PC-3 (cell line): ENCODE data around the gene TMEM87B. TPM values are rescaled to one million over a fixed set of nuclear protein-coding genes. Genes with fewer than 3 reads are reported as not detected.

ENCODE experiments used
- ATAC-seq: fragments of 200-7000 bp; cut with Tn5 transposase; 2 replicates; pipeline ENCODE4 v1.9.1; 2020; ENCODE audit warnings: mild to moderate bottlenecking, moderate library complexity
- BruUV-seq: library from RNA; stranded (reverse); fragments of 400-500 nt; replicated peaks from 2 replicates; lab custom pipeline; 2021; lab: Mats Ljungman, UMichigan
- CTCF ChIA-PET: fragments of 300-600 bp; sonication (Branson Sonifier 250); formaldehyde crosslinking; loops from one replicate; lab custom pipeline; 2022; ENCODE audit warnings: antibody characterized with exemption; lab: Charles Lee
- POLR2A ChIA-PET: fragments of 300-600 bp; sonication (Branson Sonifier 250); formaldehyde crosslinking; loops from one replicate; lab custom pipeline; 2022; ENCODE audit warnings: antibody characterized with exemption; ENCODE audit not compliant: unreplicated experiment; lab: Charles Lee
- DNase-seq: peaks from one replicate; pipeline ENCODE4 v3.0.0-alpha.2; 2015
- H2AFZ ChIP-seq: fragments of 300-600 bp; sonication (generic); 2 replicates; pipeline ENCODE4 v1.6.0; 2016; ENCODE audit warnings: antibody characterized with exemption, low read length
- H3F3A ChIP-seq: fragments of 300-600 bp; sonication (generic); one replicate; pipeline ENCODE4 v1.6.0; 2017; ENCODE audit warnings: antibody characterized with exemption, low read length, control low read depth, mild to moderate bottlenecking; ENCODE audit not compliant: unreplicated experiment
- H3K27ac ChIP-seq: fragments of 300-600 bp; sonication (generic); 2 replicates; pipeline ENCODE4 v1.5.1; 2016; ENCODE audit warnings: mild to moderate bottlenecking, low read length
- H3K27me3 ChIP-seq: fragments of 300-600 bp; sonication (generic); 2 replicates; pipeline ENCODE4 v1.6.1; 2016; ENCODE audit warnings: low read length, mixed read lengths
- H3K36me3 ChIP-seq: fragments of 300-600 bp; sonication (generic); 2 replicates; pipeline ENCODE4 v1.6.1; 2016; ENCODE audit warnings: low read depth, mixed run types, low read length, mixed read lengths
- H3K4me1 ChIP-seq: fragments of 300-600 bp; sonication (generic); 2 replicates; pipeline ENCODE4 v1.5.1; 2016; ENCODE audit warnings: low read length; ENCODE audit not compliant: insufficient read depth
- H3K4me2 ChIP-seq: fragments of 300-600 bp; sonication (generic); 2 replicates; pipeline ENCODE4 v1.6.0; 2016; ENCODE audit warnings: low read length
- H3K4me3 ChIP-seq: fragments of 300-600 bp; sonication (generic); 2 replicates; pipeline ENCODE4 v1.5.1; 2016; ENCODE audit warnings: mild to moderate bottlenecking, low read length, mixed read lengths
- H3K79me2 ChIP-seq: fragments of 300-600 bp; sonication (generic); 2 replicates; pipeline ENCODE4 v1.6.1; 2017; ENCODE audit warnings: low read length, mixed read lengths
- H3K9ac ChIP-seq: fragments of 300-600 bp; sonication (generic); 2 replicates; pipeline ENCODE4 v1.6.0; 2016; ENCODE audit warnings: mild to moderate bottlenecking, low read length
- H3K9me2 ChIP-seq: fragments of 300-600 bp; sonication (generic); replicated peaks from 2 replicates; pipeline ENCODE4 v1.6.1; 2016; ENCODE audit warnings: mixed run types, low read length, mixed read lengths
- H3K9me3 ChIP-seq: fragments of 300-600 bp; sonication (generic); 2 replicates; pipeline ENCODE4 v1.6.1; 2016; ENCODE audit warnings: low read length, mixed read lengths
- H4K20me1 ChIP-seq: fragments of 300-600 bp; sonication (generic); 2 replicates; pipeline ENCODE4 v1.6.1; 2016; ENCODE audit warnings: low read length, mixed read lengths
- EZH2 ChIP-seq: fragments of 300-600 bp; sonication (generic); IDR thresholded peaks from one replicate; pipeline ENCODE4 v1.6.1; 2017; ENCODE audit warnings: antibody characterized with exemption, mild to moderate bottlenecking, low read length; ENCODE audit not compliant: unreplicated experiment
- EZH2phosphoT487 ChIP-seq: fragments of 300-600 bp; sonication (generic); IDR thresholded peaks from 2 replicates; pipeline ENCODE4 v1.6.1; 2018; ENCODE audit warnings: mild to moderate bottlenecking, antibody characterized with exemption, low read length, borderline replicate concordance
- intact Hi-C: fragments of 100-400 bp; cut with micrococcal nuclease; formaldehyde crosslinking; loops from 2 replicates; pipeline ENCODE4 v1.9.0; 2023
- total RNA-seq: library from RNA; depleted of rRNA; stranded (reverse); fragments of >200 nt; gene quantifications from 2 replicates; pipeline ENCODE4 v1.2.3, GENCODE V29; 2014
- TF ChIP-seq, protein P1 (sequence below): fragments of 300-600 bp; sonication (generic); conservative IDR thresholded peaks from 2 replicates; pipeline ENCODE4 v1.5.1; 2017; ENCODE audit warnings: antibody characterized with exemption, low read depth, mild to moderate bottlenecking, low read length

TMEM87B gene
- total RNA-seq, 1 experiment from 2014 or later, result 11.2 TPM

DNA sequence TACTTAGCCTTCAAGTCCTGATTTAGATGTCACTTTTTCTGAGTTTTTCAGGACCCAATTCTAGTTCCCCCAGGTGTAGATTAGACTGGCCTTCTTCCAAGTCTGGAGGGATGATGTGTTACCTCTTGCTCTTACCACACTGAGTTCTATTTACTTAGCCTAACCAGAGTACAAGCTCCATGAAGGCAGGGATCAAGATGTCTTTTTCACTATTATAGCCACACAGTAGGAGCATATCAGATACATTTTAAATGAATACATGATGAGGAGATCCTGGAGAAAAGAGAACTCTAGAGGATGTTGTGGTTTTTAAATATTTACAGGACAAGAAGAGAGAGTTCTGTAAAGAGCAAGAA lies 30.3 kb downstream of the TMEM87B start:
- CTCF ChIA-PET, result no interaction called here
- BruUV-seq, result no TSS peak
- no peak for ATAC-seq

DNA sequence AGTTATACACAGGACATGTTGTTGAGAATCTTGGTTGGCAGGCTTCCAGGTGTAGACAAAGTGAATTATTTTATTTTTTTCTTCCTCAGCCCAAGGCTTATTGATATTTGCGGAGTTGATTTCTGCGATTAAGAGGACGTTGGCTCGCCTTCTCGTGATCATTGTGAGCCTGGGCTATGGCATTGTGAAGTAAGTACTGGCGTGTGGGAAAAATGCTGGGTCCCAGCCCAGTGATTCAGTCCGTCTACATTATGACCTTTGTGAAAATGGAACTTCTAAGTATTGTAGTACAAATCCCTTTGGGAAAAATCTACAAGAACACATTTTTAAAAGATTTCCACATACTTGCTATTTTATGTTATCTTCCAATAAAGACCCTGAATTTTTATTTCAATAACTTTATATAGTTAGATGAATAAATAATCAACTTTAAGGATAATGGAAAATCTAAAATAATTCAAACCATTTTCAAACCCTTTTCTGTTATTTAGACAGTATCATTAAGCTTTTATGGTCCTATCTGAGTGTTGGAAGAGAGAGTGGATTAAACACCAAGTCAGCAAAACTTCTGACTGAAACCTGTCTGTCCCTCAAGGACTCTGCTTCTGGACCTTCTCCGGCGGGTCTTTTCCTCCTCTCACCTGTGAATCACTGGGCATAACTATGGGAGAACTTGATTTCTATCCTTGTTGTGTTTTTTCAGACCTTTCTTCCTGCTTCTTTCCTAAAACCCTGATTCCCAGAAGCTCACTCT lies 31.0 kb downstream of the TMEM87B start:
- no peak overlapping the region for H3K9ac ChIP-seq
- no TSS peak for BruUV-seq
- H2AFZ ChIP-seq, result no peak overlapping the region
- TF ChIP-seq EZH2 (no peak), EZH2phosphoT487 (no peak)
- TF ChIP-seq, protein P1, sequence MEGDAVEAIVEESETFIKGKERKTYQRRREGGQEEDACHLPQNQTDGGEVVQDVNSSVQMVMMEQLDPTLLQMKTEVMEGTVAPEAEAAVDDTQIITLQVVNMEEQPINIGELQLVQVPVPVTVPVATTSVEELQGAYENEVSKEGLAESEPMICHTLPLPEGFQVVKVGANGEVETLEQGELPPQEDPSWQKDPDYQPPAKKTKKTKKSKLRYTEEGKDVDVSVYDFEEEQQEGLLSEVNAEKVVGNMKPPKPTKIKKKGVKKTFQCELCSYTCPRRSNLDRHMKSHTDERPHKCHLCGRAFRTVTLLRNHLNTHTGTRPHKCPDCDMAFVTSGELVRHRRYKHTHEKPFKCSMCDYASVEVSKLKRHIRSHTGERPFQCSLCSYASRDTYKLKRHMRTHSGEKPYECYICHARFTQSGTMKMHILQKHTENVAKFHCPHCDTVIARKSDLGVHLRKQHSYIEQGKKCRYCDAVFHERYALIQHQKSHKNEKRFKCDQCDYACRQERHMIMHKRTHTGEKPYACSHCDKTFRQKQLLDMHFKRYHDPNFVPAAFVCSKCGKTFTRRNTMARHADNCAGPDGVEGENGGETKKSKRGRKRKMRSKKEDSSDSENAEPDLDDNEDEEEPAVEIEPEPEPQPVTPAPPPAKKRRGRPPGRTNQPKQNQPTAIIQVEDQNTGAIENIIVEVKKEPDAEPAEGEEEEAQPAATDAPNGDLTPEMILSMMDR, result no peak
- no peaks in the 10 kb centered on the region for H3K4me1 ChIP-seq
- ChIA-PET CTCF (no interaction called here), POLR2A (no interaction called here)
- H3K9me2 ChIP-seq, result no peaks in the 10 kb centered on the region
- H4K20me1 ChIP-seq, result no peaks in the 10 kb centered on the region
- DNase-seq (no peak), ATAC-seq (no peak)
- H3K36me3 ChIP-seq, result peaks cover 38% of the 10 kb centered on the region
- no peaks in the 10 kb centered on the region for H3K9me3 ChIP-seq
- no peak overlapping the region for H3K27ac ChIP-seq
- intact Hi-C loops, result no loop called here
- H3K4me3 ChIP-seq, result no peak overlapping the region
- no peaks in the 10 kb centered on the region for H3F3A ChIP-seq
- no peaks in the 10 kb centered on the region for H3K79me2 ChIP-seq
- H3K27me3 ChIP-seq, result no peaks in the 10 kb centered on the region
- no peak overlapping the region for H3K4me2 ChIP-seq

More for the DNA sequence above, 30.3 kb downstream of the TMEM87B start:
- Histone ChIP-seq H3K4me1 (no peaks in the 10 kb centered on the region), H3K9me2 (no peaks in the 10 kb centered on the region), H3K36me3 (peaks cover 38% of the 10 kb centered on the region), H3K27ac (no peak overlapping the region), H4K20me1 (no peaks in the 10 kb centered on the region), H3K4me2 (no peak overlapping the region), H3K79me2 (no peaks in the 10 kb centered on the region), H3K4me3 (no peak overlapping the region), H3K9ac (no peak overlapping the region), H3K27me3 (no peaks in the 10 kb centered on the region), H2AFZ (no peak overlapping the region), H3F3A (no peaks in the 10 kb centered on the region), H3K9me3 (no peaks in the 10 kb centered on the region)
- intact Hi-C loops, result no loop called here
- no peak for DNase-seq
- TF ChIP-seq EZH2phosphoT487 (no peak), EZH2 (no peak)
- TF ChIP-seq, protein P1, result no peak
- POLR2A ChIA-PET, result no interaction called here

DNA sequence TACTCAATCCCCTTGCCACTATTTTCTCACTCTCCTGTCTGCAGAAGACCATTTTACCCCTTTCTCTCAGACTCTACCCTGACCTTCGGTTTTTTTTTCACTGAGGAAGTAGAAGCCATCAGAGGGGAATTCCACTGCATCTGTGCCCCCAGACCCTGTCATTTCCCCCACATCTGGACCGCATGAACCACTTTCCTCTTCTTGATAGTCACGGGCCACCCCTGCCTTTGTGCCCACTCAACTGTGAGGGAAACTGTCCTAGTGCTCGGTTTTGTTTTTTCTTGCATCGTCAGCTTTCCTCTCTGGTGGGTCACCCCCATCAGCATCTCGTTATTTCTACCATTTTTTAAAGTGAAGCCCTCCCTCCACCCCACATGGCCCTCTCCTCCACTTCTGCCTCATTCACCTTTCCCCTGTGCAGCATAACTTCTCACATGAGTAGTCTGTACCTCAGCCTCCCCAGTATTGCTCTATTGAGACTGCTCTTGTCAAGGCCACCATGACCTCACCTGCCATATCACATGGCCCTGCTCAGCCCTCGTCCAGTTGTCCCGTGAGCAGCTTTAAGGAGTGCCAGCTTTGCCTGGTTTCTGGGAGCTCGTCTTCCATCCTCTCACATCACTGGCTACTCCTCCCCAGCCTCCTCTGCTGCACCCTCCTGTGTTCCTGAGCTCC lies 32.4 kb downstream of the TMEM87B start:
- Histone ChIP-seq H3K79me2 (no peaks in the 10 kb centered on the region), H3K27ac (no peak overlapping the region), H3K4me2 (no peak overlapping the region), H3K27me3 (no peaks in the 10 kb centered on the region), H3F3A (no peaks in the 10 kb centered on the region), H3K9me3 (no peaks in the 10 kb centered on the region), H4K20me1 (no peaks in the 10 kb centered on the region), H3K36me3 (peaks cover 35% of the 10 kb centered on the region), H3K4me3 (no peak overlapping the region), H2AFZ (no peak overlapping the region), H3K4me1 (peaks cover 9% of the 10 kb centered on the region), H3K9me2 (no peaks in the 10 kb centered on the region), H3K9ac (no peak overlapping the region)
- ATAC-seq (no peak), DNase-seq (no peak)
- CTCF ChIA-PET, result no interaction called here
- POLR2A ChIA-PET, result no interaction called here
- BruUV-seq, result no TSS peak
- TF ChIP-seq EZH2, result no peak
- no peak for TF ChIP-seq EZH2phosphoT487
- intact Hi-C loops, result no loop called here
